K562 (cell line): ENCODE results near the gene ZNF609. TPM values are rescaled to one million over a fixed set of nuclear protein-coding genes. Genes with fewer than 3 reads are reported as not detected.

ENCODE experiments used
- ATAC-seq: fragments of 200-7000 bp; cut with Tn5 transposase; 3 replicates; pipeline ENCODE4 v1.9.1; 2020; ENCODE audit warnings: moderate library complexity
- BruUV-seq: library from RNA; stranded (reverse); fragments of 400-500 nt; replicated peaks from 2 replicates; lab custom pipeline; 2021; lab: Mats Ljungman, UMichigan
- CTCF ChIA-PET: fragments of 300-600 bp; formaldehyde crosslinking; extraction: SDS; loops from one replicate; lab custom pipeline; 2021; ENCODE audit warnings: low intra/inter-chr PET ratio; lab: Yijun Ruan, JAX
- POLR2A ChIA-PET: fragments of 300-600, 350-650 bp; sonication (Branson Sonifier 250); formaldehyde crosslinking; extraction: SDS; loops from one replicate; lab custom pipeline; 2021; ENCODE audit warnings: antibody characterized with exemption, inconsistent platforms; lab: Yijun Ruan, JAX
- DNase-seq, 4 experiments: peaks; one replicate each; pipeline versions ENCODE4 v3.0.0 to v3.0.0-alpha.2; 2011 to 2018; ENCODE audit warnings: low spot score in 3 of 4, mixed read lengths in 3 of 4; ENCODE audit errors: extremely low read depth in 1 of 4
- FAIRE-seq: peaks from 2 replicates; lab custom pipeline; 2011; peaks lifted over from hg19 to GRCh38; lab: Jason Lieb, UNC
- H2AFZ ChIP-seq: 2 replicates; pipeline ENCODE4 v1.6.0; 2011; ENCODE audit warnings: low read depth, low read length, control low read depth, inconsistent platforms
- H3K27ac ChIP-seq: fragments of 200-600 bp; 3 replicates; pipeline ENCODE4 v1.8.0; 2011; ENCODE audit warnings: low read depth, mild to moderate bottlenecking, control low read depth, inconsistent platforms, low read length, moderate library complexity, mixed read lengths; ENCODE audit errors: extremely low read depth
- H3K27me3 ChIP-seq, 2 experiments: fragments of 300-600 bp in 1 of 2; 2 replicates in 1 of 2; 3 replicates in 1 of 2; pipeline versions ENCODE4 v1.6.0 to v1.8.0; 2011; ENCODE audit warnings: inconsistent platforms in 2 of 2, low read length in 2 of 2, mild to moderate bottlenecking in 1 of 2, mixed read lengths in 1 of 2, moderate library complexity in 1 of 2; ENCODE audit not compliant: control insufficient read depth in 2 of 2, insufficient read depth in 2 of 2
- H3K36me3 ChIP-seq: fragments of 300-600 bp; 3 replicates; pipeline ENCODE4 v1.8.0; 2011; ENCODE audit warnings: mild to moderate bottlenecking, low read length, inconsistent platforms; ENCODE audit not compliant: control insufficient read depth, insufficient read depth
- H3K4me1 ChIP-seq, 2 experiments: fragments of 200-600 bp in 1 of 2; replicated peaks in 1 of 2; 2 replicates in 1 of 2; 3 replicates in 1 of 2; pipeline versions ENCODE4 v1.5.1 to v1.8.0; 2011; ENCODE audit warnings: inconsistent platforms in 2 of 2, low read length in 2 of 2, mild to moderate bottlenecking in 1 of 2, mixed read lengths in 1 of 2, moderate library complexity in 1 of 2; ENCODE audit not compliant: control insufficient read depth in 2 of 2, insufficient read depth in 2 of 2
- H3K4me2 ChIP-seq: 2 replicates; pipeline ENCODE4 v1.6.1; 2011; ENCODE audit warnings: low read length, control low read depth, inconsistent platforms, mixed read lengths; ENCODE audit not compliant: insufficient read depth
- H3K4me3 ChIP-seq: fragments of 200-600 bp; sonication (generic), shearing (Covaris generic); 2 replicates; pipeline ENCODE4 v1.5.1; 2016; ENCODE audit warnings: control low read depth, inconsistent platforms
- H3K79me2 ChIP-seq: fragments of 200-600 bp; 3 replicates; pipeline ENCODE4 v1.8.0; 2011; ENCODE audit warnings: low read length, inconsistent platforms; ENCODE audit not compliant: control insufficient read depth, insufficient read depth
- H3K9ac ChIP-seq, 2 experiments: 2 replicates each; pipeline versions ENCODE4 v1.6.0 to v1.6.1; 2011; ENCODE audit warnings: low read depth in 2 of 2, low read length in 2 of 2, control low read depth in 1 of 2, inconsistent platforms in 1 of 2, mild to moderate bottlenecking in 1 of 2, mixed read lengths in 1 of 2; ENCODE audit not compliant: insufficient read depth in 1 of 2
- H3K9me1 ChIP-seq: one replicate; pipeline ENCODE4 v1.6.0; 2011; ENCODE audit warnings: inconsistent platforms, mild to moderate bottlenecking, low read length, moderate library complexity; ENCODE audit not compliant: control insufficient read depth, insufficient read depth
- H3K9me3 ChIP-seq: replicated peaks from 2 replicates; pipeline ENCODE4 v1.5.1; 2011; ENCODE audit warnings: low read depth, low read length, inconsistent platforms; ENCODE audit not compliant: control insufficient read depth, insufficient read depth
- H4K20me1 ChIP-seq: replicated peaks from 2 replicates; pipeline ENCODE4 v1.6.1; 2011; ENCODE audit warnings: low read length, inconsistent platforms, mixed read lengths; ENCODE audit not compliant: control insufficient read depth, insufficient read depth
- MTA3 ChIP-seq: fragments of 450-650 bp; formaldehyde crosslinking; IDR thresholded peaks from 2 replicates; pipeline ENCODE4 v1.6.1; 2017; ENCODE audit warnings: mild to moderate bottlenecking, borderline replicate concordance
- NR4A1 ChIP-seq, 2 experiments: fragments of 250-450 bp in 1 of 2; fragments of 450-650 bp in 1 of 2; sonication (Bioruptor Pico) in 1 of 2; IDR thresholded peaks; 2 replicates each; pipeline versions ENCODE4 v1.4.0 to v1.6.1; 2016 to 2020; ENCODE audit warnings: mild to moderate bottlenecking in 2 of 2, missing compliant biosample characterization in 1 of 2, missing genetic modification characterization in 1 of 2, moderate library complexity in 1 of 2
- ZNF239 ChIP-seq: fragments of 250-450 bp; sonication (Bioruptor Pico); IDR thresholded peaks from 2 replicates; pipeline ENCODE4 v1.4.0; 2020; ENCODE audit warnings: mild to moderate bottlenecking
- WGBS: fragments of 100-300 bp; shearing (Covaris generic); methylation state at CpG from one replicate; pipeline ENCODE4 v1.1.6; 2016; ENCODE audit warnings: low coverage, mixed read lengths; ENCODE audit not compliant: insufficient coverage; ENCODE audit errors: missing lambda C conversion rate; 5-methylcytosine and 5-hydroxymethylcytosine counted together
- in situ Hi-C: fragments of 300-500 bp; cut with MboI; formaldehyde crosslinking; loops from 4 replicates; pipeline ENCODE4 v1.15.0; 2018; ENCODE audit warnings: inconsistent platforms, mixed read lengths
- intact Hi-C: fragments of 100-400 bp; cut with micrococcal nuclease; formaldehyde crosslinking; loops from 2 replicates; pipeline ENCODE4 v1.14.2; 2022
- polyA plus RNA-seq, 8 experiments: library from polyadenylated mRNA; depleted of rRNA in 4 of 8; stranded (reverse) in 5 of 8; unstranded in 3 of 8; fragments of >200 nt; fragmentation: Nextera tagmentation in 2 of 8; fragmentation: Illumina TruSeq in 1 of 8; extraction: Ambion mirVana in 2 of 8; extraction: Trizol in 1 of 8; gene quantifications; 2 replicates each; pipeline versions ENCODE4 v1.2.1 to v1.2.3, GENCODE V29; 2011 to 2014; ENCODE audit warnings: inconsistent platforms in 1 of 8, missing spikeins in 1 of 8
- total RNA-seq, 7 experiments: library from RNA; depleted of rRNA in 6 of 7; stranded (reverse); fragments of >200 nt in 6 of 7; fragmentation: Illumina TruSeq in 2 of 7; extraction: Trizol in 2 of 7; gene quantifications; 2 replicates each; pipeline versions ENCODE4 v1.2.1 to v1.2.3, GENCODE V29; 2011 to 2021; ENCODE audit warnings: low replicate concordance in 1 of 7
- TF ChIP-seq, protein P1 (sequence below): sonication (generic); IDR thresholded peaks from 2 replicates; pipeline ENCODE4 v1.6.1; 2016

ZNF609 gene
- total and polyA plus RNA-seq, 9 of the 15 experiments (the other 6 are each of a cell fraction or from before 2014, with no cell fraction given): 3.0 to 38.7 (median 17.8) TPM

DNA sequence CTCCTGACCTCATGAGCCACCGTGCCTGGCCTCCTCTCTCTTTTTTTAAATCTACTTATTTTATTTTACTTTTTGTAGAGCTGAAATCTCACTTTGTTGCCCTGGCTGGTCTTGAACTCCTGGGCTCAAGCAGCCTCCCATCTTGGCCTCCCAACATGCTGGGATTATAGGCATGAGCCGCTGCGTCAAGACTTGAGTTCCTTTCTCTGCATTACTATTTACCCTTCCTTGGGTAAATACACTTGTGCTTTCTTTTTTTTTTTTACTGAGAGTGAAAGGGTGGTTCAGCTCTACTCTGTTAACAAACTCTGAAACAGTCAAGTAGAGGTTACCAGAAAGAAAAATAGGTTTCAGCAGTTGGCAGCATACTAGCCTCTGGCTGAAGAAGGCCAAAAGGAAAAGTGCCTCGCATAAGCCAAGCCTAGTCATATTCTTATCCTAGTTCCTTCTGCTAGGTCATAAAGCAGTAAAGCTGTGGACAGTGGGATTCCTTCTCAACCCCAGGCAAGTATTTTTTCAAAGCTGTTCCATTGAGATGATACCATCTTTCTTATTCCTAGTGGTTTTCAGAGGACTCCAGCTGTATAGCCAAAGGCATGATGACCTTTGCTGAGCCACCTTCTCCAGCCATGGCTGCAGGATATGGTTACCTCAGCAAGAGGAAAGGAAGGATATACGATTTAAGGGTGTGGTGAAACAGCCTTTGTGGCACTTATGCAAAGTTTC, 179.9 kb downstream of the ZNF609 start:
- Histone ChIP-seq H3K9me3 (0 out of 2 replicates have a peak, but pooled peaks cover 4% of the 10 kb centered on the region), H4K20me1 (no peaks in the 10 kb centered on the region), H3K27me3 (no peaks in the 10 kb centered on the region), H3K36me3 (peaks cover 7% of the 10 kb centered on the region; the same call in 2 of the 3 replicates), H3K4me1 (peaks cover 0 to 5% of the 10 kb centered on the region in 2 experiments; a peak in 2 of 5 replicates), H3K79me2 (peaks cover 40% of the 10 kb centered on the region; the same call in 2 of the 3 replicates), H3K4me2 (no peak overlapping the region), H3K9me1 (no peaks in the 10 kb centered on the region), H2AFZ (no peak overlapping the region), H3K27ac (no peak overlapping the region), H3K4me3 (no peak overlapping the region), H3K9ac (no peak overlapping the region)
- no TSS peak for BruUV-seq
- intact Hi-C loops: no loop called here
- no peak for DNase-seq
- TF ChIP-seq NR4A1 (CRISPR knock-in tag; IDR thresholded peaks at IDR 0.05) (no peak), NR4A1 (tag; IDR thresholded peaks at IDR 0.05) (no peak), MTA3 (no peak), ZNF239 (no peak)
- TF ChIP-seq, protein P1, sequence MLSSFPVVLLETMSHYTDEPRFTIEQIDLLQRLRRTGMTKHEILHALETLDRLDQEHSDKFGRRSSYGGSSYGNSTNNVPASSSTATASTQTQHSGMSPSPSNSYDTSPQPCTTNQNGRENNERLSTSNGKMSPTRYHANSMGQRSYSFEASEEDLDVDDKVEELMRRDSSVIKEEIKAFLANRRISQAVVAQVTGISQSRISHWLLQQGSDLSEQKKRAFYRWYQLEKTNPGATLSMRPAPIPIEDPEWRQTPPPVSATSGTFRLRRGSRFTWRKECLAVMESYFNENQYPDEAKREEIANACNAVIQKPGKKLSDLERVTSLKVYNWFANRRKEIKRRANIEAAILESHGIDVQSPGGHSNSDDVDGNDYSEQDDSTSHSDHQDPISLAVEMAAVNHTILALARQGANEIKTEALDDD: 0 out of 2 replicates have a peak, but pooled peaks have one; percentile 7
- WGBS: 48% methylated on average over 5 of the region's 5 CpGs
- POLR2A ChIA-PET: interaction anchor here (0.6 to 1.6 kb wide), 3 partner anchors 20 to 346 kb away, joined by 3 read pairs; no protein-coding TSS in a partner anchor
- CTCF ChIA-PET: no interaction called here
- FAIRE-seq: no peak
- in situ Hi-C loops: no loop called here
- peak; percentile 29; the same call in 2 of the 3 replicates for ATAC-seq
